ENCODE measurements around the gene SCAMP1.

GRCh38 chr5:78492224-78492623 lies 131.8 kb downstream of the SCAMP1 start:
- TF ChIP-seq, protein P1, sequence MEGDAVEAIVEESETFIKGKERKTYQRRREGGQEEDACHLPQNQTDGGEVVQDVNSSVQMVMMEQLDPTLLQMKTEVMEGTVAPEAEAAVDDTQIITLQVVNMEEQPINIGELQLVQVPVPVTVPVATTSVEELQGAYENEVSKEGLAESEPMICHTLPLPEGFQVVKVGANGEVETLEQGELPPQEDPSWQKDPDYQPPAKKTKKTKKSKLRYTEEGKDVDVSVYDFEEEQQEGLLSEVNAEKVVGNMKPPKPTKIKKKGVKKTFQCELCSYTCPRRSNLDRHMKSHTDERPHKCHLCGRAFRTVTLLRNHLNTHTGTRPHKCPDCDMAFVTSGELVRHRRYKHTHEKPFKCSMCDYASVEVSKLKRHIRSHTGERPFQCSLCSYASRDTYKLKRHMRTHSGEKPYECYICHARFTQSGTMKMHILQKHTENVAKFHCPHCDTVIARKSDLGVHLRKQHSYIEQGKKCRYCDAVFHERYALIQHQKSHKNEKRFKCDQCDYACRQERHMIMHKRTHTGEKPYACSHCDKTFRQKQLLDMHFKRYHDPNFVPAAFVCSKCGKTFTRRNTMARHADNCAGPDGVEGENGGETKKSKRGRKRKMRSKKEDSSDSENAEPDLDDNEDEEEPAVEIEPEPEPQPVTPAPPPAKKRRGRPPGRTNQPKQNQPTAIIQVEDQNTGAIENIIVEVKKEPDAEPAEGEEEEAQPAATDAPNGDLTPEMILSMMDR (conservative IDR thresholded peaks at IDR 0.05; ENCODE audit: low read depth, low read length): no peak
- TF ChIP-seq EZH2 (IDR thresholded peaks at IDR 0.05; ENCODE audit: low read length, unreplicated experiment): no peak

Data from PC-3 (cell line).